HepG2 (cell line): ENCODE measurements around the gene LMBRD2. TPM values are rescaled to one million over a fixed set of nuclear protein-coding genes. Genes with fewer than 3 reads are reported as not detected.

ENCODE experiments used
- FOSL1 ChIP-seq: sonication (generic); formaldehyde crosslinking; IDR thresholded peaks from 2 replicates; pipeline ENCODE4 v1.9.0; 2021; ENCODE audit warnings: missing genetic modification reagents, borderline replicate concordance
- GABPA ChIP-seq, 2 experiments: IDR thresholded peaks; 2 replicates each; pipeline ENCODE4 v1.6.1; 2011 to 2016; ENCODE audit warnings: low read depth in 2 of 2, low read length in 1 of 2, missing biosample characterization in 1 of 2, missing genetic modification characterization in 1 of 2
- GTF2F1 ChIP-seq: fragments of 150-350 bp; IDR thresholded peaks from 2 replicates; pipeline ENCODE4 v1.6.1; 2014; ENCODE audit warnings: low read length
- HNRNPH1 ChIP-seq: fragments of 200-400 bp; formaldehyde crosslinking; optimal IDR thresholded peaks from 2 replicates; pipeline ENCODE3; 2017; ENCODE audit warnings: mild to moderate bottlenecking, low read depth, low read length
- IKZF5 ChIP-seq: IDR thresholded peaks from 2 replicates; pipeline ENCODE4 v1.6.1; 2018; ENCODE audit warnings: missing genetic modification reagents, mild to moderate bottlenecking, missing compliant biosample characterization
- MBD4 ChIP-seq: IDR thresholded peaks from 2 replicates; pipeline ENCODE4 v1.6.1; 2012; ENCODE audit warnings: low read length, inconsistent platforms, borderline replicate concordance
- MIER2 ChIP-seq: IDR thresholded peaks from 2 replicates; pipeline ENCODE4 v1.6.1; 2016; ENCODE audit warnings: missing biosample characterization, missing genetic modification reagents
- MLXIP ChIP-seq: sonication (generic); formaldehyde crosslinking; IDR thresholded peaks from 2 replicates; pipeline ENCODE4 v1.9.0; 2021; ENCODE audit warnings: missing genetic modification reagents, borderline replicate concordance
- NFYB ChIP-seq: sonication (generic); formaldehyde crosslinking; IDR thresholded peaks from 2 replicates; pipeline ENCODE4 v1.4.0; 2020; ENCODE audit warnings: missing genetic modification reagents
- POLR2AphosphoS5 ChIP-seq: IDR thresholded peaks from 2 replicates; pipeline ENCODE4 v1.6.1; 2012; ENCODE audit warnings: low read depth, low read length
- REST ChIP-seq, 2 experiments: IDR thresholded peaks; 2 replicates each; pipeline ENCODE4 v1.6.1; 2011 to 2012; ENCODE audit warnings: low read length in 2 of 2, borderline replicate concordance in 1 of 2, low read depth in 1 of 2, mild to moderate bottlenecking in 1 of 2, moderate library complexity in 1 of 2
- SATB2 ChIP-seq: sonication (generic); formaldehyde crosslinking; IDR thresholded peaks from 2 replicates; pipeline ENCODE4 v1.5.0; 2020; ENCODE audit warnings: missing genetic modification reagents
- SETDB1 ChIP-seq: sonication (generic); formaldehyde crosslinking; IDR thresholded peaks from 2 replicates; pipeline ENCODE4 v1.5.1; 2020; ENCODE audit warnings: missing genetic modification reagents, mild to moderate bottlenecking, borderline replicate concordance
- SIN3A ChIP-seq: IDR thresholded peaks from 2 replicates; pipeline ENCODE4 v1.6.1; 2011; ENCODE audit warnings: low read depth, mild to moderate bottlenecking, control low read depth, low read length, borderline replicate concordance
- ZNF101 ChIP-seq: sonication (generic); formaldehyde crosslinking; IDR thresholded peaks from 2 replicates; pipeline ENCODE4 v1.4.0; 2020; ENCODE audit warnings: mild to moderate bottlenecking, low read depth, missing genetic modification reagents, borderline replicate concordance
- ZNF235 ChIP-seq: sonication (generic); formaldehyde crosslinking; IDR thresholded peaks from 2 replicates; pipeline ENCODE4 v1.8.1; 2023; ENCODE audit warnings: mild to moderate bottlenecking, missing genetic modification reagents, borderline replicate concordance
- ZNF276 ChIP-seq: sonication (generic); formaldehyde crosslinking; IDR thresholded peaks from 2 replicates; pipeline ENCODE4 v1.4.0; 2020; ENCODE audit warnings: mild to moderate bottlenecking, low read depth, missing genetic modification reagents
- ZNF580 ChIP-seq: IDR thresholded peaks from 2 replicates; pipeline ENCODE4 v1.6.1; 2016; ENCODE audit warnings: low read depth, borderline replicate concordance
- polyA plus RNA-seq, 8 experiments: library from polyadenylated mRNA; depleted of rRNA in 3 of 8; stranded (reverse) in 7 of 8; unstranded in 1 of 8; fragments of >200 nt; fragmentation: Illumina TruSeq in 4 of 8; extraction: Trizol in 4 of 8; gene quantifications; 2 replicates each; pipeline versions ENCODE4 v1.2.1 to v1.2.3, GENCODE V29; 2011 to 2016; ENCODE audit warnings: low read depth in 4 of 8, missing spikeins in 1 of 8, mixed read lengths in 1 of 8; ENCODE audit not compliant: insufficient read depth in 1 of 8
- total RNA-seq, 5 experiments: library from RNA; depleted of rRNA; stranded (reverse); fragments of >200 nt; fragmentation: Illumina TruSeq; extraction: Trizol; gene quantifications; 2 replicates each; pipeline ENCODE4 v1.2.3, GENCODE V29; 2016; ENCODE audit warnings: low read depth in 1 of 5

LMBRD2 gene
- total and polyA plus RNA-seq, 2 of the 13 experiments (the other 11 are each of a cell fraction or from before 2014, with no cell fraction given), result 2.0 to 4.7 TPM

- peak; percentile 86; the same call in 1 of the 2 replicates for TF ChIP-seq IKZF5 (CRISPR knock-in tag)
- 0 out of 2 replicates have a peak, but pooled peaks have one; percentile 37 for TF ChIP-seq MLXIP (CRISPR knock-in tag)
- TF ChIP-seq GTF2F1, result no peak
- TF ChIP-seq POLR2AphosphoS5, result peak; percentile 81
- TF ChIP-seq SETDB1 (CRISPR knock-in tag), result no peak
- peak; percentile 68; the same call in 1 of the 2 replicates for TF ChIP-seq SIN3A
- peak in 1 of 2 experiments; percentile 9; a peak in 1 of 4 replicates for TF ChIP-seq REST (IDR thresholded peaks at IDR 0.05; ENCODE audit: borderline replicate concordance in 1 of 2, low read depth in 1 of 2, low read length in 2 of 2)
- no peak for TF ChIP-seq ZNF235 (CRISPR knock-in tag)
- TF ChIP-seq ZNF276 (CRISPR knock-in tag), result no peak
- peak; percentile 64; the same call in 1 of the 2 replicates for TF ChIP-seq ZNF580 (CRISPR knock-in tag)
- TF ChIP-seq ZNF101, result no peak
- no peak for TF ChIP-seq HNRNPH1
- peak; percentile 50 for TF ChIP-seq NFYB (CRISPR knock-in tag)
- TF ChIP-seq FOSL1 (CRISPR knock-in tag), result no peak
- no peak; the same call in 1 of the 2 replicates for TF ChIP-seq SATB2 (CRISPR knock-in tag)
- TF ChIP-seq MBD4, result no peak
- TF ChIP-seq MIER2, result no peak
- peak; percentile 65 for TF ChIP-seq GABPA (IDR thresholded peaks at IDR 0.05; ENCODE audit: low read depth, low read length)
- TF ChIP-seq GABPA (CRISPR knock-in tag; IDR thresholded peaks at IDR 0.05; ENCODE audit: low read depth), result peak; percentile 93
Observed at GRCh38 chr5:36151434-36152323, at the start of gene LMBRD2, which contains the start of gene SKP2 (continued).
